Measurements from ENCODE around the gene GUCY2C. TPM values are rescaled to one million over a fixed set of nuclear protein-coding genes. Genes with fewer than 3 reads are reported as not detected.

GUCY2C gene
- total RNA-seq, 4 donors from 2014 or later, result 25.6 to 176 (median 122) TPM

- H3K4me1 ChIP-seq, result no peaks in the 10 kb centered on the region
- H3K4me3 ChIP-seq, result no peak overlapping the region
- H3K27me3 ChIP-seq, result no peaks in the 10 kb centered on the region
- H3K9me3 ChIP-seq, result no peaks in the 10 kb centered on the region
- no peak for TF ChIP-seq POLR2A (IDR thresholded peaks at IDR 0.05)
- TF ChIP-seq CTCF (IDR thresholded peaks at IDR 0.05), result no peak
- no peak for DNase-seq
- H3K27ac ChIP-seq, result no peak overlapping the region
- H3K36me3 ChIP-seq, result peaks cover 0 to 33% (median 0%) of the 10 kb centered on the region in 3 donors
These were observed 67.6 kb downstream of the GUCY2C start for GRCh38 chr12:14628771-14629170.

GRCh38 chr12:14621826-14622225, 74.6 kb downstream of the GUCY2C start:
- peaks cover 0 to 54% (median 0%) of the 10 kb centered on the region in 3 donors for H3K36me3 ChIP-seq
- DNase-seq, result no peak

GRCh38 chr12:14619741-14620501, 76.5 kb downstream of the GUCY2C start:
- H3K27me3 ChIP-seq, result no peaks in the 10 kb centered on the region
- no peak for DNase-seq
- TF ChIP-seq CTCF (IDR thresholded peaks at IDR 0.05) (no peak), POLR2A (IDR thresholded peaks at IDR 0.05) (no peak)
- peaks cover 0 to 59% (median 0%) of the 10 kb centered on the region in 3 donors for H3K36me3 ChIP-seq
- no peaks in the 10 kb centered on the region for H3K9me3 ChIP-seq
- peaks cover 0 to 4% (median 2%) of the 10 kb centered on the region in 4 donors for H3K4me1 ChIP-seq
- H3K27ac ChIP-seq, result peak overlapping the region in 1 of 4 donors; percentile 36
- no peak overlapping the region for H3K4me3 ChIP-seq

More at GRCh38 chr12:14621826-14622225, 74.6 kb downstream of the GUCY2C start:
- Histone ChIP-seq H3K27ac (no peak overlapping the region), H3K27me3 (no peaks in the 10 kb centered on the region), H3K4me3 (no peak overlapping the region), H3K9me3 (no peaks in the 10 kb centered on the region), H3K4me1 (peaks cover 0 to 4% (median 0%) of the 10 kb centered on the region in 4 donors)
- TF ChIP-seq CTCF (IDR thresholded peaks at IDR 0.05) (no peak), POLR2A (IDR thresholded peaks at IDR 0.05) (no peak)

- DNase-seq, result no peak
- TF ChIP-seq CTCF (IDR thresholded peaks at IDR 0.05) (peak in 4 of 6 experiments; percentile 28 to 45 (median 38)), POLR2A (IDR thresholded peaks at IDR 0.05) (no peak)
- peaks cover 0 to 5% (median 2%) of the 10 kb centered on the region in 4 donors for H3K4me1 ChIP-seq
- no peaks in the 10 kb centered on the region for H3K27me3 ChIP-seq
- H3K9me3 ChIP-seq, result no peaks in the 10 kb centered on the region
- H3K4me3 ChIP-seq, result no peak overlapping the region
- no peak overlapping the region for H3K27ac ChIP-seq
- peaks cover 0 to 57% (median 0%) of the 10 kb centered on the region in 3 donors for H3K36me3 ChIP-seq
These were observed 77.4 kb downstream of the GUCY2C start for GRCh38 chr12:14618983-14619382.

GRCh38 chr12:14614704-14615121, 81.7 kb downstream of the GUCY2C start:
- no peaks in the 10 kb centered on the region for H3K27me3 ChIP-seq
- peaks cover 0 to 16% (median 2%) of the 10 kb centered on the region in 4 donors for H3K4me1 ChIP-seq
- H3K27ac ChIP-seq, result peak overlapping the region in 2 of 4 donors; percentile 19 to 73
- H3K36me3 ChIP-seq, result peaks cover 0 to 36% (median 0%) of the 10 kb centered on the region in 3 donors
- DNase-seq, result no peak
- no peak overlapping the region for H3K4me3 ChIP-seq
- TF ChIP-seq POLR2A (IDR thresholded peaks at IDR 0.05), result no peak
- no peak for TF ChIP-seq CTCF (IDR thresholded peaks at IDR 0.05)
- no peaks in the 10 kb centered on the region for H3K9me3 ChIP-seq
